Stimulated activated CD4-positive, alpha-beta T cell treated with anti-CD3 and anti-CD28 coated beads, Interleukin-12 subunit alpha, Interleukin-12 subunit beta, amount 100 ng/mL, for 24 hours (primary cell): Measurements from ENCODE around the gene INTU.

Experiments
- DNase-seq, 2 experiments: peaks; one replicate each; pipeline ENCODE4 v3.0.0-alpha.2; 2020; ENCODE audit warnings: low read depth in 2 of 2

The INTU gene

GRCh38 chr4:127747883-127748282 lies 115.1 kb downstream of the INTU start:
- DNase-seq, result no peak

- no peak for DNase-seq
These were observed 116.2 kb downstream of the INTU start for GRCh38 chr4:127748957-127749356.

- DNase-seq, result no peak
These were observed 124.1 kb downstream of the INTU start for GRCh38 chr4:127756906-127757305.

GRCh38 chr4:127759228-127759820 lies 126.6 kb downstream of the INTU start:
- DNase-seq, result no peak

GRCh38 chr4:127759893-127760292 lies 127.1 kb downstream of the INTU start:
- no peak for DNase-seq

GRCh38 chr4:127771535-127772275 lies 138.9 kb downstream of the INTU start:
- DNase-seq, result no peak

GRCh38 chr4:127772769-127773671 lies 140.3 kb downstream of the INTU start:
- DNase-seq, result no peak

GRCh38 chr4:127775843-127776242 lies 143.1 kb downstream of the INTU start:
- no peak for DNase-seq
